ENCODE results near the gene DKKL1.

DKKL1 gene

DNA sequence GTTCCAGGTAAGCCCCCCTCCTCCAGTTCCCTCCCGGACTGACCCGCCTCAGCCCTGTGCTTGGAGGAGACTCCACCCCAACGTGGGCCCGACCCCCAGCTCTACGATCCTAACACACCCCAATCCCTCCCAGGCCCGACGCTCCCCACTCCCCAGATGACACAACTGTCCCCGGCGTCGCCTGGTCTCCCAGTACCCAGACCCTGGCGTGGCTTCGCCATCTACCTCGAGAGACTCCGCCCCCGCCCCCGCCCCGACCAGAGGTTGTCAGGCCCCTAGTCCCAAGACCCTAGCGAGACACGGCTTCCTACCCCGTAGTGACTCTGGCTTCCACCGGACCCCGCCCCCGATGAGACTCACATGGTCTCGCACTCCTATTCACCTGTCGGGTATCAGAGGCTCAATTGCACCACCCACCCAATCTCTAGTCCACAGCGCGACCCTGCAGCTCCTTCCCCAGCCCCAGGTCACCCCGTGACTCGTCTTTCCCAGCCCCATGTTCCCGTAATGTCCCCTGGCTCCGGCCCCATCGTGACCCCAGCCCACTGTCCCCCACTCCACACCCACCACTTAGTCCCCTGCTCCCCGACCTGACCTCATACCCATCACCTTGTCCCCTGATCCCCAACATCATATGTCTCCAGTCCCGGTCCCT lies 25.5 kb upstream of the DKKL1 start:
- DNase-seq = no peak

DNA sequence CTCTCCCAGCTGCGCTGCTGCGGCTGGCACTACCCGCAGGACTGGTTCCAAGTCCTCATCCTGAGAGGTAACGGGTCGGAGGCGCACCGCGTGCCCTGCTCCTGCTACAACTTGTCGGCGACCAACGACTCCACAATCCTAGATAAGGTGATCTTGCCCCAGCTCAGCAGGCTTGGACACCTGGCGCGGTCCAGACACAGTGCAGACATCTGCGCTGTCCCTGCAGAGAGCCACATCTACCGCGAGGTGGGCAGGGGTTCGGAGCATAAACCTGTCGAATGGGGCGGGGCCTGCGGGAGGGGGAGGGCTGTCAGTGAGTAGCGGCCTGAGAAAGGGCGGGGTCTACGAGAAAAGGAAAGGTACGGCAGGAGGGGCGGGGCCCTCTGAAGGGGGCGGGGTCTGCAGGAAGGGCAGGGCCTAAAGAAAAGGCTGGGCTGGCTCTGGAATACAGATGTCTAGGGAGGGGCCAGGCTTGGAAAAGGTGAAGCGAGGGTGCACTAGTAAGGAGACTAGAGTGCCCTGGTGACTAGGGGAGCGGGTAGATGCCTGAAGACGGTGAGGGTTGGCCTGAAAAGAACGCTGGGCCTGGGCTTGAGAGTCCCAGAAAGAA lies 24.9 kb upstream of the DKKL1 start:
- no peak for DNase-seq

GRCh38 chr19:49339301-49340068 lies 24.2 kb upstream of the DKKL1 start:
- no peak for DNase-seq

GRCh38 chr19:49340069-49340864 lies 23.4 kb upstream of the DKKL1 start:
- DNase-seq = no peak

DNA sequence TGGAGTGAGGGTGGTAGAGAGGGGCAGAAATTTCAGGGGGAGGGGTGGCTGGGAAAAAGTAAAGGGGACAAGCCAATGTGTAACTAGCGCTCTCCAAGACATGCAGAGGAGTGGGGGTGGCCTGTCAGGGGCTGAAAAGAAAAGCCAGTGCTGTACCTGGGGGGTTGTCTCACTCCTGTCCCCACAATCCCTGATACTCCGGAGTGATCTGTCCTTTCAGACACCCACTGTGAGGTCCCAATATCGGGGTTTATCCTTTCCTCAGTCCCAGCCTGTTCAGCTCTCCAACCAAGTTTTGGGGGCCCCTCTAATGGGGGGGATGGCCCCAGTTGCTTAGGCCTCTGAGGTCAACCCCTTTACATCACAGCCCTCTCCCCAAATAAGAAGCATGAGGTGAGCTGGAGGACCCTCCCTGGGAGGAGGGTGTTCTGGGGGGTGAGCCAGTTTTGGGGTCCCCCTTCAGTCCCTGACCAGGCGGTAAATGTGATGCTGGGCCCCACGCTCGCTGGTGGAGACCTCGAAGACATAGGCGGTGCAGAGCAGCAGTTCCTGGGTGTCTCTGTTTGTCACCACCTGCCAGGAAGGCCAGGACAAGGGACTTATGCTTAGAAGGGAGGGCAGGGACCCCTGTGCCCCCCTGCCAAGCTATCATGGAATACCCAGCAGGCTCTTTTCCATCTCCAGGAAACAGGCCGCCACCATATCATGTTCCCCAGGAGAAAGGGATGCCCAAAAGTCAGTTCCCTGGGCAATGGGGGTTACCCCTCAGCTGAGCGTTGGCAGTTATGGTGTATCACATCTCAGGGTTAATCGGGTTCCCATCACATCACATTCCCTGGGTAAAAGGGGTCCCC lies 22.6 kb upstream of the DKKL1 start:
- DNase-seq = no peak

DNA sequence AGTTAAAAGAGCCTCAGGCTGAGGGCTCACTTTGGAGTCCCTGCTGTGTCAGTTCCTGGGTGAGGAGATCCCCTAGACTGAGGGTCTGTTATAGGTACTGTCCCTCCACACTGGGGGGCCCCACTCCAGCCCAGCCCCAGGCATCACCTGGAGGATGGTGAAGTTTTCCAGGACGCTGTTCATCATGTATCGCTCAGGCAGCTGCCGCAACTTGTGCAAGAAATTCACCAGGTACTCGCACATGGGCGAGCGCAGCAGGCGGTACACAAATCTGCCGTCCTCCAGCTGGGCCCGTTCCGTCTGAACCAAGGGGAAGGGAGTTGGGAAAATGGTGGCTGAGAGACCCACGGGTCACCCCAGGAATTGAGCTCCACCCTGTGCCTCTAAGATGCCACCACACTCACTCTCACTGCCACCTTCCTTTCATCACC lies 21.4 kb upstream of the DKKL1 start:
- DNase-seq = no peak

DNA sequence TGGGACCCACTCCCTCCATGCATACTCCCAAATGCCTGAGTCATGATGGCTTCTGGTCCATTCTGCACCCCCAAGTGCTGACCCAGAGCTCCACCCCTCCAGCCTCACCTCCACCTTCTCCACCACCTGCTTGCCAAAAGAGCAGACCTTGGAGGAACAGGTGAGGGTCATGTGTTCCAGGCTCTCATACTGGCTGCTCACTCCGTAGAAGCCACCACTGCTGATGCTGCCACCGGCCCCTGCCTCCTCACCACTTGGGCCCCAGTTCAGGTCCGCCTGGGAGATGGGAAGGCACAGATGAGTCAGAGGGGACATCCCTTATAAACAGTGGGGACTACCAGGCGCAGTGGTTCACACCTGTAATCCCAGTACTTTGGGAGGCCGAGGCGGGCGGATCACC lies 20.6 kb upstream of the DKKL1 start:
- DNase-seq = no peak

GRCh38 chr19:49344505-49345423 lies 18.9 kb upstream of the DKKL1 start:
- DNase-seq = no peak

- DNase-seq = no peak
Observed at GRCh38 chr19:49347191-49347590, 16.5 kb upstream of the DKKL1 start.

- DNase-seq = no peak
Observed at GRCh38 chr19:49347835-49348234, 15.8 kb upstream of the DKKL1 start.

DNA sequence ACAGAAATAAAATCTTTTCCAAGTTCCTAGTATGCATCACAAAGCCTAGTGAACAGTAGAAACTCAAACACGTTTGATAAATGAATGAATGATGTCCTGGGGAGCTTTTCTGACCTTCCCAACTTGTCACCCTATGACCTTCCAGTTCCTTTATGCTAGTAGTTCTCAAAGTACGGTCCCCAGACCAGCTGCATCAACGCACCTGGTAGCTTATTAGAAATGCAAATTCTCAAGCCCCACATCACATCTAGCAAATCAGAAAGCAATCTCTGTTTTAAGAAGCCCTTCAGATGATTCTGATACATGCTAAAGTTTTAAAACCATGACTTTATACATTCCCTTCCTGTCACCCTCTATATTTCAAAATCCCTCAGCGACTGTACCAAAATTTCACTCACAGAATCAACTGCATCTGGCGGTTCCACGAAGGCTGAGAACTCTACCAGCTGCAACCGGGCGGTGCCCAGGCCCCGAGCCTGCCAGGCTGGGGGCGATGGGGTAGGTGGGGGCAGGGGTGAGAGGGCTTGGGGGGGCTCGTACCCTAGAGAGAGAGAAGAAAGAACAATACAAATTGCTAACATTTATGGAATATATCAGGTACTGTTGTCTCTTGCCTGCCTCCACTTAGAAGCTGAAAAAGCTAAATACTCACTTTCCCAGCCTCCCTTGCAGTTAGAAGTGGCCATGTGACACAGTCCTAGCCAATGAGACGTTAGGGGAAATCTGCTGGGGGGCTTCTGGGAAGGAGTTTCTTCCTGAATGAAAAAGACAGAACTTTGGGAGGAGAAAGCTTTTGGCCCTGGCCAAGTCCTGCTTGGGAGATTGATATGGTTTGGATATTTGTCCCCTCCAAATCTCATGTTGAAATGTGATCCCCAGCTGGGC lies 15.1 kb upstream of the DKKL1 start:
- no peak for DNase-seq

GRCh38 chr19:49349567-49349966 lies 14.1 kb upstream of the DKKL1 start:
- DNase-seq = no peak

DNA sequence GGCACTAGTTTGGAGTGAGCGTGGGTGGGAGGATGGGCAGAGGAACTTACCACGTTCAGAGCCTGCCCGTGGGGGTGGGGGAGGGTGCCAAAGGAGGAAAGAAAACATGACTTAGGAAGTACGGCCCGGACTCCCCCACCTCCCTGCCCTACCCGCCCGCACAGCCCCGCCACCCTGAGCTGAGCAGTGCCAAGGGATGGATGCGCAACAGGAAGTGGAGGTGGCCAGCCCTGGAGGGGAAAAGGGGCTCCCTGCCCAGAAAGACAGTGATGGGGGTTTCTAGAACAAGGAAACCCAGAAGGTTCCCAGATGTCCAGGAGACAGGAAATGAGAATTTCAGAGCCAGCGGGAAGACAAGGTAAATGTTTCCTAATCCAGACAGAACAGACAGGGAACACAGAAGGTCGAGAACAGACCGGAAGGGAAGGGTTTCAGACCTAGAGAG lies 7.7 kb upstream of the DKKL1 start:
- DNase-seq = no peak

- no peak for DNase-seq
Observed at GRCh38 chr19:49356382-49356781, 7.3 kb upstream of the DKKL1 start.

- no peak for DNase-seq
Observed at GRCh38 chr19:49357186-49357585, 6.5 kb upstream of the DKKL1 start.

DNA sequence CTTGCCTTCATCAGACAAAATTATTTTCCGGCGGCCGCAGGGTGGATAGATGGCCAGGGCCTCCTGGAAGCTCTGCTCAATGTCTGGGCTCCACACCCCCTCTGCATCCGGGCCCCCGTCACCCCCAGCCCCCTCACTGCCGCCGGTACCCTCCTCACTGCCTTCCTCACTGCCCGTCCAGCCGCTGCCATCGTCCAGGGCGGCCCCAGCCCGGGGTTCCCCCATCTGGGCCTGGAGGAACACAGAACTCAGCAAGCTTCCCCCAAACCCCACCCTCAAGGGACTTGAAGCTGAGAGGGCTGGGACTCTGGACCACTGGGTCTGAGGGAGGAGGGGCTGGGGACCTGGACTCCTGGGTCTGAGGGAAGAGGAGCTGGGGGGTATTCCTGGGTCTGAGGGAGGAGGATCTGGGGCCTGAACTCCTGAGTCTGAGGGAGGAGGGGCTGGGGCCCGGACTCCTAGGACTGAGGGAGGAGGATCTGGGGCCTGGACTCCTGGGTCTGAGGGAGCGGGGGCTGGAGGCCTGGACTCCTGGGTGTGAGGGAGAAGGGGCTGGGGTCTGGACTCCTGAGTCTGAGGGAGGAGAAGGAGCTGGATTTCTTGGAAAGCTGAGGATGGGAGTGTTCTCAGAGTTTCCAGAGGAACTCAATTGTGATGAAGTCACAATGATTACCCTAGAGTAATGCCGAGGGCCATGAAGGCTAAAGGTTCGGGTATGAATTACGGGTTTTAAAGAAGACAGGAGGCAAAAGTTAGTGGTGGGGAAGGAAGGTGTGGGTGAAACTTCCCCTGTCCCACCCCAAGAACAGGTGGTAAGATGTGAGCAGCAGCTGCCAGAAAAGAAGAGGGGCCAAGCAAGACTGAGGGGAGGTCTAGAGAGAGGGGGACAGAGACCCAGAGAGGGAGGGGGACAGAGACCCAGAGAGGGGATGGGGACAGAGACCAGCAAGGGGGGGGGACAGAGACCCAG lies 3.5 kb upstream of the DKKL1 start:
- DNase-seq = no peak

- no peak for DNase-seq
Observed at GRCh38 chr19:49361438-49362047, 2.1 kb upstream of the DKKL1 start.
